Effector CD8-positive, alpha-beta T cell (primary cell): Measurements from ENCODE around the gene CCL8.

Experiments used
- DNase-seq: peaks from one replicate; lab custom pipeline; 2025; lab: John Stamatoyannopoulos, UW

Gene CCL8

GRCh38 chr17:34367486-34368195, 48.4 kb downstream of the CCL8 start:
- no peak for DNase-seq

- DNase-seq = no peak
Observed at GRCh38 chr17:34368196-34368945, 49.1 kb downstream of the CCL8 start.

DNA sequence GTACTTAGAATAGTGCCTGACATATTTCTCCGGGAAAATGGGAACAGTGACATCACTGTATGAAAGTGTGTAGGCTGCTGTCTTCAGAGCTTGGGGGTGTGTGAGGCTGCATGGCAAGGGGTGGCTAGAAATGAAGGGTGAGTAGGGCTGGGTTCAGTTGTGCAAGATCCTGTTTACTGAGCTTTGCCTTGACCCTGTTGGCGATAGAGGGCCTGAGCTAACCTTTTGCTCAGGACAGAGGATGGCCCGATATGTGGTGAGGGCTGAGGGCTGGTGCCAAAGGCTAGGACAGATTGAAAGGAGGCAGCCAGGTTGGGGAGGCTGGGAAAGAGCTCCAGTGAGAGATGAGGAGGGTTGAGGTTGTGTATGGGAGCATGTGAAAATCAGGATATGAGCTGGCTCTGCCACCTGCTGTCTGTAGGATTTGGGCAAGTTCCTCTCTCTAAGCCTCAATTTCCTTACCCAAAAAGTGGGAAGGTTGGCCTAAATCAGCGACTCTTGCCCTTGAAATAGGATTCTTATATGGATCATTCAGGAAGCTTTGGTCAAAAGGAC, 49.8 kb downstream of the CCL8 start:
- no peak for DNase-seq

- DNase-seq = no peak
Observed at GRCh38 chr17:34369571-34369970, 50.3 kb downstream of the CCL8 start.

DNA sequence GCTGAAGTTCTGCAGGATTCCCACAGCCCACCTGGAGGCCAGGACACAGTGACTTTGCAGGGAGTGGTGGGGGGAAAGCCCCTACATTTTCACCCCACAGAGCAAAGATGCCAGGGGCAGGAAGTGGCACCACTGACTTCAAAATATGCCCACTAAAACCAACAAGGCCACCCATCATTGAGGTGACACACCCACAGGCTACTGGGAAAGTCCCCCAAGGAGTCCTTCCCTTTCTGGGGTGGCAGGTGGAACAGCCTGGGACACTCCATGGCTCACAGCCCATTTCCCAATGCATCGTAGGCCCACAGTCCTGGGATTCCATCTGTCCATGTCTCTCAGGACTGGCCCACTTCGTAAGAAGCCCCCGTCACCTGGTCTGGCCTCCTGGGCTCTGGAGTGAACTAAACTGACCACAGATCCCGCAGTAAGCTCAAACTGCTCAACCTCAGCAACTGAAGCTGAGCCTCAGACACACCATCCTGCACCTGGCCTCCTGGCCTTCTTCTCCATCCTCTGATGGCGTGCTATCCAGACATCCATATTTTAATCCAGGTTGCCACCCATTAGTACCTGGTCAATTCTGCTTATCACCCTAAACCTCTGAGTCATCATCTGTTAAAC, 51.3 kb downstream of the CCL8 start:
- DNase-seq = no peak

GRCh38 chr17:34370997-34371395, 51.8 kb downstream of the CCL8 start:
- DNase-seq = no peak
